Panc1 (cell line): ENCODE data around the gene CEP78.

ENCODE experiments used
- CTCF ChIP-seq: fragments of 450-650 bp; IDR thresholded peaks from 2 replicates; pipeline ENCODE4 v1.5.1; 2017; ENCODE audit warnings: mild to moderate bottlenecking
- SIN3A ChIP-seq: IDR thresholded peaks from 2 replicates; pipeline ENCODE4 v1.6.1; 2012; ENCODE audit warnings: low read depth, mild to moderate bottlenecking, low read length, moderate library complexity, borderline replicate concordance; ENCODE audit not compliant: insufficient read depth

DNA sequence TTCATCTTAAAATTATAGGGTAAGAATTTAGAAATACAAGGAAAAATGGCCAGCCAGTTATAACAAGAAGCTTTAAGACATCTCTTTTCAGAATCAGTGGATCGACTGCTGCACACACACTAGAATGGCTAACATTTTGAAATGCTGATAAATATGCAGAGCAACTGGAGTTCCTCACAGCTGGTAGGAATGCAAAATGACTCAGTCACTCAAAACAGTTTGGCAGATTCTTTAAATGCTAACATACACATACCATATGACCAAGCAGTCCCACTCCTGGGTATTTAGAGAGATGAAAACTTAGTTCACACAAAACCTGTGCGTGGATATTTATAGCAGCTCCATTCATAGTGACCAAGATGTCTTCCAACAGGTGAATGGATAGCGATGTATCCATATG, 37.9 kb downstream of the CEP78 start:
- TF ChIP-seq CTCF (no peak), SIN3A (no peak)
